HUDEP-2 (cell line): ENCODE data around the gene GRID1.

ENCODE experiments used
- DNase-seq, 76 experiments: peaks; one replicate each; lab custom pipeline; 2025; ENCODE audit not compliant: unreplicated experiment in 76 of 76; lab: John Stamatoyannopoulos, UW

The GRID1 gene

DNA sequence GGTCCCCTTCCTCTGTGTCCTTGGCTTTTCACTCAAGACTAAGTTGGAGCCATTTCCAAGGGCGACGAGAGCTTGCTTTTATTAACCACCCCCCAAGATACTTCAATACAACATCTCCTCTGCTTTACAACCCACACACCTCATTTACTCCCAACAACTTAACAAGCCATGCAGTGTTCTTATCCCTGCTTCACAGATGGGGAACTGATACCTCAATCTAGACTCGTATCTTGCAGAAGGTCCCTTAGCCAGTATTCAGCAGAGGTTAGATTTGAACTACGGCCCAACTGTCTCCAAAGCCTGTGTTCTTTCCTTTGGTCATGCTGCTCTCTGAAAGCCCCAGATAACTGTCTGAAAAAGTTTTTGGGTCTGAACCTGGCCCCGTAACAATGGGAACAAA, 444.8 kb downstream of the GRID1 start:
- peak in 6 of 76 experiments; percentile 12 to 27 (median 14) for DNase-seq

DNA sequence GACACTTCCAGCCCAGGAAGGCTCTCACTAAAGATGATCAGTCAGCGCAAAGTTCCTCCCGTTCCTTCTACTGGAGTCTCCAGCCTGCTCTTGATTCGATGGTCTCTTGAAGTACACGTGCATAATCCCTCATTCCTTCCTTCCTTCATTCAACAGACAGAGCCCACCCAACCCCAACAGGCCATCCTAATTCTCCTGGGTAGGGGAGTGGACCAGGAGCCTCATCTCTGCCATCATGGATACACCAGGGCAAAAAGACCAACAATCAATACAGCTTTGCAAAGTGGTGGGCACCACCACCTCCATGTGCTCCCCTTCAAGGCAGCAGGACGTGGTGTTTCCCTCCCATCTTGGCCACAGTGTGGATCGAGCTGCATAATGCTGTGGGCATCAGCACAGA, 446.3 kb downstream of the GRID1 start:
- no peak for DNase-seq

DNA sequence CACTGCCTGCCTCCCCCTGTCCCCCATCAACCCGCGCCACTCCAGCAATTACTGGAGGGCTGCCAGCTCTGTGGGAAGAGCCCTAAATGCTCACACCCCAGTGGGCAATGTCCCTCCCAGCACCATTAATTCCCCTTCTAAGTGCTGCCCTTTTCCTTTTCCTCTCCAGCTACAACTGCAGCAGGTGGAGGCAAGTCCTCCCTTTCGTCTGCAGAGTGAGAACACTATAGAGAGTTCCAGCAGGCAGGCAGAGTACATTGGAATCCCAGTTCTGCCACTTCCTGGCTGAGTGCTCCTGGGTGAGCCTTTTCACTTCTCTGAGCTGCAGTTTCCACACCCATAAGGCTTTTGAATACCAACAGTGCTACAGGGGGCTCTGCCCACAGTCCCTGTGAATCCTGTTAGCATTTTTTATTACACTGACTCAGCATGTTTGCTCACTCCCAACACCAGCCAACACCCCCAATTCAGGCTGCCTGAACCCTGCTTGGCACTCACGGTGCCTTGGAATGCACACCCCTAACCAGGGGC, 447.0 kb downstream of the GRID1 start:
- DNase-seq: peak in 1 of 76 experiments; percentile 22

DNA sequence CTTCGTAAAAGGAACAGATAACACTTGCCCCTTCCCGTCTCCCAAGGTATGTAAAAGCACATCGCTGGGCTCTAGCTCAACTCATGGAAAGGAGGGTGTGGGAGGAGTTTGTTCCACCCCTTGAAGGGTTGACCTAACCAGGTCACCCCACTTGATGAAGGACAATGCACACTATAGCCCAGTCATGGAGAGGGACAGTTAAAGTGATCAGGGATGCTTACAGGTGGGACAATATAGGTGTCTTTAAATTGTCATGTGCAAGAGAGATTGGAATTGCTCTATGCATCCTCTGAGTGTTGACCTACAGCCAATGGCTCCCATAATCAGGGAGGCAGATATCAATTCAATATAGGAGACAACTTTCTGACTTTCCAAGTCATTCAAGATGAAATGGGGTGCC, 448.2 kb downstream of the GRID1 start:
- DNase-seq: no peak

DNA sequence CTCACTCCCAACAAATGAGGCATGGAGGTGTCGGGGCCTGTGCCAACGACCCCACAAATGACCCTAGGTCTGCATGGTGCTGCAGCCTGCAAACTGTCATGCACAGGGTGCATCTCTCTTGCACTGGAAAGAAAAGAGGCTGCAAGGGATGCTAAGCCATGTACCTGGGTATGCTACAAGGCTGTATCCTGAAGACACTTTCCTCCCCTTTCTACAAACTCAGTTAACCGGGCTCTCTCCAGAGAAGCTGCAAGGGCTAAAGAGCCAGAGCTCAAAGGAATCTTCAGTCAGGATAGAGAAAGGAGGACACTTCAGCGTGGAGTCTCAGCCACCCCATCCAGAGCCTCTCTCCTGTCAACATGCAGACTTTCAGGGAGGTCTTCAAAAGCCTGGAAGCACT, 449.0 kb downstream of the GRID1 start:
- DNase-seq: no peak

DNA sequence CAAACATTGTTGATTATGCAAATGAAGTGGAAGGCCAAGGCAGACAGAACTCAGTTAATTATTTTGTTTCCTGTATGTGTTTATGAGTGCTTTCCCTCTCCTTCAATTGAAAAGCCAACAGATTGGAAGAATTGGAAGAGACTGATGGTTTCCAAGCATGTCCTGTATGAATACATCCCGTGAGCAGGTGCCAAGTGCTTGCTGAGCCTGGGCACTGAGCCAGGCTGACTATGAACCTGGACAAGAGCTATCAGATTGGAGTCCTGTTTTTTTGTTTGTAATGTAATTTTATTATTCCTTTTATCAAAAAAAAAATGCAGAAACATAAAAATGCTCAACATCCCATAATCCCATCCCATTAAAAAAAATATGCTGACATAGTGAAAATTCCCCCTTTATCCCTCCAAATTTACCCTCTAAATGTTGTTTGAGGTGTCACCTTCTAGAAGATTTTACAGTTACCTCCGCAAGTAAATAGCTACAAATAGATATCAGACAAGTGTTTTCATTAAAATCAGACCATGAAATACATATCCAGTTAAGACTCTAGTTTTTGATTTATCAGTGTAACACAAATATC, 449.5 kb downstream of the GRID1 start:
- DNase-seq: peak in 1 of 76 experiments; percentile 18

DNA sequence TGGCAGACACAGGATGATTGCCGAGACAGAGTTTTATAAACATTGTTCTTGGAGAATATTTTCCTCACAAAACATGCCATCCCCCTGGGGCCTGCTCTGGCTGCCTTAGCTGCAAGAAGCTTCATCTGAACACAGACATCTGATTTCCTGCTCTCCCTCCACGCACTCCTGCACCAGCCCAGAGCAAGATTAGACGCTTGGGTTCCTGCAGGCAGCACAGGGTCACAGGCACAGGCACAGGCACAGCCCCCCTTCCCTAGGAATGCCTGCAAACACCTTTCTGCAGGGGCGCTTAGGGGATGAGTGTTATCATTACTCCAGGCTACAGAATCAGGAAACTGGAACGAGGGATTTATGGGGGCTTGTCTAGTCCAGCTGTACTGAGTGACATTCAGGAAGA, 450.3 kb downstream of the GRID1 start:
- no peak for DNase-seq

DNA sequence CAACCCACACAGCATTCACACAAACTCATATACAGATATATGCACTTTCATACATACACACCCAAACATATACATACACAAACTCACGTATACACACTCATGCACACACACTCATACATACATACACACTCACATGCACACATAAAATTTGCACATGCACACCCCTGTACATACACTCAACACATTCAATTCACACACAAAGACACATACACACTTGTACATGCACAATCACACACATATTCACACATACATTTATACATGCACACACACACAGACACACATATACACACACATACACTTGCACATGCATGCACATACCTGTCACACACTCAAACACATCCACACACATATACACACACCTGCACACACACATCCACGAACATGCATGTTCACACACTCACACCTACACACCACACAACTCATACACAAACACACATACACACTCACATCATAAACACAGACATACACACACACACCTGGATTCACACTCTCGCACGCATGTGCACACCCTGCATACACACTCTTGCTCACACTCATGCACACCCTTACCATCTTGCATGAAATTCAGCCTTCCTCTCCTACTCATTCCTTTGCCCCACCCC, 451.2 kb downstream of the GRID1 start:
- no peak for DNase-seq

DNA sequence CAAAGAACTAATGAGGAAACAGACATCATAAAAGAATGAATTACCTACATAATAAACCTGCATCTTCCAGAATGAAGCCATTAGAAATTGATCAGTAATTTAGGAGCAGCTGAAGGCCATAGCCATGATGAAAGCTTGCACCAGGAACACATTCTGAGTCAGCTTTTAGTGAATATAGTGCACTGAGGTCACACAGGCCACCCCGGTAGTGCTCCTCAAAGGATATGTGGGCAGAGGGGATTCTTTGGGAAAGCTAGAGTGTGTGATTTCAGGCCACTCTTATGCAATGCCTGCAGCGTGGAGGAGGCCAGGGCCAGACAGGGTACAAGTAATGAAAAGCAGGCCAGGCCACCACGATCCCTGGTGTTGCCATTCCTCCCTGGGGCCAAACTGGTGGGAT, 451.9 kb downstream of the GRID1 start:
- no peak for DNase-seq

DNA sequence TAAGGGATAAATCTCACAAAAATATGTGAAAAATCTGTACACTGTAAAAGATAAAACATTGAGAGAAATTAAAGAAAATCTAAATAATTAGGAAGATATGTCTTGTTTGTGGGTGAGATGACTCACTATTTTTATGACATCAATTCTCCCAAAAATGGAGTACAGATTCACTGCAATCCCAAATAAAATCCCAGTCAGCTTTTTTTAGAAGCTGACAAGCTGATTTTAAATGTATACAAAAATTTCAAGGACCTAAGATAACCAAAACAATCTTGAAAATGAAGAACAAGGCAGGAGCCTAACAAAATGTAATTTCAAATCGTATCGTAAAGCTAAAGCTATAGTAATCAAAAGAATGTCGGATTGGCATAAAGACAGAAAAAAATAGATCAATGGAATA, 458.1 kb downstream of the GRID1 start:
- DNase-seq: no peak

DNA sequence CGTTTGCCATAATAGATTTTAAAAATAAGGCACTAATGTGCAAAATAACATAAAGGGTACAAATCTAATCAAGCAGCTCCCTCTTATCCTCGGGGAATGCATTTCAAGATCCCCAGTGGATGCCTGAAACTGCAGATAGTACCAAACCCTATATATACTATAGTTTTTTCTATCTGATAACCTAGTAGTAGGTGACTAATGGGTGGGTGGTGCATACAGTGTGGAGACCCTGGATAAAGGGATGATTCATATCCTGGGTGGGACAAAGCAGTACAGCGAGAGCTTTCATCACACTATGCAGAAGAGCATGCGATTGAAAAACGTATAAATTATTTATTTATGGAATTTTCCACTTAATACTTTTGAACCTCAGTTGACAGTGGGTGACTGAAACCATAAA, 464.5 kb downstream of the GRID1 start:
- DNase-seq: peak in 39 of 76 experiments; percentile 3 to 71 (median 33)

DNA sequence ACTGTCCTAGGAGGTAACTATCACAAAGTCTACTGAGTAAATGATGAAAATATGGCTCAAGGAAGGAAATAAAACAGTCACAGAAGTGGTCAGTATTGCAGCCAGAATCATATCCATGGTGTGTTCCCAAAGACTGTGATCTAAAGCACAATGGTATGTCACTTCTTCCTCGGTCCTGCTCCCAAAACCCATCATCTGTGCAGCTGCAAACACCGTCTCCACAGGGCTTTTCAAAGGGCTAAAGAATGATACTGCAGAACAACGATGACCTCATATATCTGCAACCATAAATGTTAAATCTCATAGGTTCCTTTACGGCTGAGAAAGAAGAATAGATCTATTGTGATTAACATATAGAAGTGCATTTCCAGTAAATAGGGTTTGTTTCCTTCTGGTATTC, 465.0 kb downstream of the GRID1 start:
- DNase-seq: peak in 3 of 76 experiments; percentile 22 to 59 (median 28)

DNA sequence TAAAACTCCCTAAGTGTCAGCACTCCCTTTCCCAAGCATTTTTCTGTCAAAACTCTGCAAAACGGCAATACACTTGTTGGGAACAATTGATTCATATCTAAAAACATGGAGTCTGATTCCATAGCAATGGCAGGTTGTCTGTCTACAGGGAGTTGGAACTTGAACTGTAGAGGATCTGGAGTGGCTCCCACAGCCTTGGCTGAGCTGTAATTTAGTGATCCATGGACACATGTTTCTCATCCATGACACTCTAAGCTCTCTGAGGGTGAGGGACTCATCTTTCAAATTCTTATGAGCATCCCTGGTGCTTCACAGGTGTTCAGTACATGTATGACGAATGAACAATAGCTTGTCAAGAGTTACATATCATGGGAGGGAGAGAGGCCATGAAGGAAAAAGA, 466.1 kb downstream of the GRID1 start:
- DNase-seq: no peak

DNA sequence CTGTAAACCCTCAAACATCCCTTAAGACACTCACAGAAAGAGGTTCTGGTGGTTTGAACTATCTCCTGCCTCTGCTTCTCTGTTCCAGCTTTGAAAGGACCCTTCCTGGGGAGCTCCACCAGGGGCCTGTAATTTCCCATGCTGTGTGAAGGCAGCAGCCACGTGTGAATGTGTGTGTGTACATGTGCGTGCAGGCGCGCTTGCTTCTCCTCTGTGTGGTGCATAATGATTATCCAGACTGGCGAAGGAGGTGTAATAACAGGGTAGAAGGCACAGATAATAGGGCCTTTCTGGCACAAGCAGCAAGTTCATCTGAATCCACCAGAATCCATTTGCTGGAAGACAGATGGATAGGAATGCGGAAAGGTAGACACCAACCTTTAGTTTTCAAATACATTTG, 466.5 kb downstream of the GRID1 start:
- DNase-seq: no peak

DNA sequence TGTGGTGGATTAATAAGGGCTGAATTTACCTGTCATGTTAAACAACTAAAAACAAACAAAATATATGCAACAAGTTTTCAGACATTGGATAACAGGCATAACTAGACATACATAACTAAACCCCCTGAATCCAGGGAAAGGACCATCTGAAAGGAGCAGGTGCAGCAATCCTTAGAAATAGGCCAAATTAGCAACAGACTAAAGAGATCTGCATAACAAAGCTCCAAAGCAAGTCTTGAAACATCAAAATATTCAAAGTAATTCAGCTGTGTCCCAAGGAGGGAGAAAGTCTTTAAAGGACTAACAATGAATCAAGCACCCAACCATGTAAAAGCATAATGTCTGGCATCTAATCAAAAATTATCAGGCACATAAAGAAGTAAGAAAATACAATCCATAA, 475.1 kb downstream of the GRID1 start:
- no peak for DNase-seq

DNA sequence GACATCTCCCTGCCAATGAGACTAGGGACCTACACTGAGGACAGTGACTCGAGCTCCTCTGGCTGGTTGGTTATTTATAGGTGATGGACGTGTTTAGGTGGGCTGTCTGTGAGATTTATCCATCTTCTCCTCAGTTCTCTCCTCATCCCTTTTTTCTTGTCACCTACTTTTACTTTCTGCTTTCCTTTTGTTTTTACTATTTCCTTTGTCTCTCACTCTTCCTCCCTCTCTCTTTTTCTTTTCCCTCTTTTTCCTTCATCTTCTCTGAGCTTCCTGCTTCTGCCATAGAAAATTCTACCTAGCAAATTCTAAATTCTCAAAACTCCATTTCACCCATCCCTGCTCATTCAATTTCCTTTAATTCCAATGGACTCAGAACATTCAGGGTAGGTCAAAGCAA, 478.0 kb downstream of the GRID1 start:
- no peak for DNase-seq

DNA sequence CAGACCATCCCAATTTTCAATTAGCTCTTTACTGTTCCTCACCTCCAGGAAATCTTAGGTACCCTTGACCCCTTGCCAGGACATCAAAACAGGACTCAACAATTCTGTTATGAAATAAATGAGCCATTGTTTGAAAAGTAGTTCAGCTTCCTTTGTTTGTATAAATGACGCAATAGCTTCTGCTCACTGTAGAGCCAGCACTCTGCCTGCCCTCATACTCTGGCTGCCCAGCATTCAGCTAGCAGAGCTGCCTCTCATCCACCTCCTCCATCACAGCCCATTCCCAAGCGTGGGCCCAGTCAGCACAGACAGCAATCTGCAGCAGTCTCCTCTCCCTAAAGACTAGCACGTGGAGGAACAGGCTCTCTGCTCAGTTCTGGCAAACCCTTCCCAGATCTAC, 478.6 kb downstream of the GRID1 start:
- DNase-seq: no peak

DNA sequence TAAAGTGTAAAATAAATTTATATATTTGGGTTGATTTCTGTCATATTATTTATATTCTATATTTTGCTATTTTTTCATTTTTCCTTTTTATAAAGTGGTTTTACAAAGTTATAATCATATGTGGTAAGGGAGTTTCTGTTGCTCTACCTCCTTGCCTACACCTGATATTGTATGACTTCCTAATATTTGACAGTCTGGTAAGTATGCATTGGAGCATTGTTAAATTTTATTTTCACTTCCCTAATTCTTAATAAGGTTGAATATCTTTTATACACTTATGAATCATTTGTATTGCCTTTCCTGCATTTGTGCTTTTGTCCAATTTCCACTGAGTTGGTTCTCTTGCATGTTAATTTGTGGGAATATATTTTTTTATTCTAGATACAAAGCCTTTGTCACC, 492.4 kb downstream of the GRID1 start:
- no peak for DNase-seq

DNA sequence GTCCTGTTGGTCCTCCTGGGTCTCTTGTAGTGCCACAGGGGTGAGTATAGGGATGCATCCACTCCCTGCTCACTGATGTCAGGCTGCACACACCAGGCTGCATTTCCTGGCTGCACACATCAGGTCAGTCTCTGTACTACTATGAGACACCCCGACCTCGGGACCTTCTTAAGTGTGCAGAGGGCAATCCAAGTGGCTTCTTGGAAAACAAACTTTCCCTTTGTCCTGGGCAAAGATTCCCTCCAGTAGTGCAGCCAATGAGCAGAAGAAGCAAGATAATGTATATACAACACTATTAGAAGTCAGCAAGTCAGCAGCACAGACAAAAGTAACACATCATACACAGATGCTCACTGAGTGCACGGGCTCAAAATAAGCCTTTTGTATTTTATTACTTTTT, 493.5 kb downstream of the GRID1 start:
- no peak for DNase-seq

DNA sequence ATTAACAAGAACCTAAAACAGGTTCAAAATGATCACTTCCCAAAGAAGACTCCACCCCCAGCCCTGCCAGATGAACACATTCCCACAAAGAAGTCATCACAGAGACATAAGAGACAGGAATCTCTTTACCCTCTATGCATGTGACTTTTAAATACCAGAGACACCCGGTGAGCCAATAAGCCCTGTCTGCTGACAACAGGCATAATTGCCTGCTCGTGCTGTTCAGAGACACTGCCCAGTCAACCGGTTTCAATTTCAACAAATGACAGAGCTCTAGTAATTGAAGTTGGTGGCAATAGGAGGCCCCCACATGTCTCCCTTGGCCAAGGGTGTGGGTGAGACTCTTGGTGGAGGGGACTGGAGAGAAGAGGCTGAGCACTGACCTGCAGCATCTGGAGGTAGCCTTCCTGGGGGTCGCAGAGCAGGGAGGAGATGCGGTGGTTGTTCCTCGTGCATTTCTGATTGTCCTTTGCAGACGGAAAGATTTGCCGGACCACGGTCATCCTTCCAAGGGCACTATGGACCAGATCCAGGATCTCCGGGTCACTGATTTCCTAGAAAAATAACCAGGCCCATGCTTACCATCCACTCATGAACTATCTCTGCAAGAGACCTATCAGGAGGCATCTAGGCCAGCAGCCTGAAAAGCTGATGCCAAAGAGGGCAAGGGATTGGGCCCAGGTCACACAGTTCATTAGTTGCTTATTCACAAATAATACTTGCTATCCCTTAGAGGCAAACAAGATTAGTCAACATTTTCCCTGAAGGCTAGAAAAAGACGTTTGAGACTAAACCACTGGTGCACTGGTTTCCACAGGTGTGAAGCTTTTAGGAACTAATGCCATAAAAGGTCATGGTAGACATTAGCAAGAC, 497.7 kb downstream of the GRID1 start:
- DNase-seq: no peak

DNA sequence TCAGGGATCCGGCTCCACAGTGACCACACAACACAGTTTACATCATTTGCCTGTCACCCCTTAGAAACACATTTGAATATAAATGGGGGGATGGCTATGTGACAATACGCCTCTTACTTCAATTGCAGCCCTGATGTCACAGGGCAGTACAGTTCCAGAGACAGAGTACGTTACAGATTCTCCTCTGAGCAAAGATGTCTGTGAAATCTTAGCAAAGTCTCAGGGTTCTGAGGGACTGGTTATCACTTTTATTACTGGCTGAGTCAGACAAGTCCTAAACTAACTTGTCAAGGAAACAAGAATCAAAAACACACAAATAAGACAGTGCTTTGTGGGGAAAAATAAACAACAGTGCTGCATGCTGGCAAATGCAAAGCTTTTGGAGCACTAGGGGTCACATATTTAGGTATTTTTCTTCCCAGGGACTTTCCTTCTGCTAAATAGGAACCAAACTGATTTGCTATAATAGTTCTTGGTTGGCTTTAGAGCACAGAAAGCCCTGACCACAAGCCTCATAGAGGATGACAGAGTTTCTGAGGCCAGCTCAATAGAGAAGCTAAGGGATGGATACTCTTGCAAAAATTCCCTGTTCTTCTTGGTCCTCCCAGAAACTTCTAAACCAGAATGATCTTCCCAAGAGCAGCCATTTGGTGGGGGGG, 501.6 kb downstream of the GRID1 start:
- DNase-seq: no peak
